RWPE2 (cell line): Measurements from ENCODE around the gene MYBPC3.
"Not testable (repeated sequence)": the region's sequence is repeated elsewhere in the genome, so short reads cannot be mapped to it uniquely, and the experiment has no call there.

ENCODE experiments used
- ATAC-seq: fragments of 200-7000 bp; cut with Tn5 transposase; 3 replicates; pipeline ENCODE4 v1.9.1; 2021; ENCODE audit warnings: low read depth
- DNase-seq: peaks from one replicate; pipeline ENCODE4 v3.0.0-alpha.2; 2020; ENCODE audit warnings: low spot score
- H3K27ac ChIP-seq: fragments of 450-650 bp; 2 replicates; pipeline ENCODE4 v1.5.1; 2017; ENCODE audit warnings: mild to moderate bottlenecking; ENCODE audit not compliant: poor library complexity, severe bottlenecking
- H3K27me3 ChIP-seq: fragments of 250-450 bp; sonication (Bioruptor Pico); 2 replicates; pipeline ENCODE4 v1.5.1; 2021; ENCODE audit warnings: mild to moderate bottlenecking, moderate library complexity; ENCODE audit not compliant: insufficient read depth, poor library complexity, severe bottlenecking
- H3K36me3 ChIP-seq: fragments of 250-450 bp; sonication (Bioruptor Pico); 2 replicates; pipeline ENCODE4 v1.5.1; 2020; ENCODE audit warnings: low read depth, mild to moderate bottlenecking, moderate library complexity
- H3K4me1 ChIP-seq: fragments of 250-450 bp; sonication (Bioruptor Pico); 2 replicates; pipeline ENCODE4 v1.5.1; 2021; ENCODE audit warnings: mild to moderate bottlenecking, moderate library complexity; ENCODE audit not compliant: insufficient read depth, poor library complexity, severe bottlenecking
- H3K4me3 ChIP-seq: fragments of 250-450 bp; sonication (Bioruptor Pico); 2 replicates; pipeline ENCODE4 v1.5.1; 2021; ENCODE audit warnings: mild to moderate bottlenecking, moderate library complexity; ENCODE audit not compliant: severe bottlenecking
- H3K9me3 ChIP-seq: fragments of 250-450 bp; sonication (Bioruptor Pico); 2 replicates; pipeline ENCODE4 v1.5.1; 2021; ENCODE audit warnings: mild to moderate bottlenecking, moderate library complexity; ENCODE audit not compliant: severe bottlenecking
- CTCF ChIP-seq: fragments of 450-650 bp; IDR thresholded peaks from one replicate; pipeline ENCODE4 v1.5.1; 2017; ENCODE audit warnings: mild to moderate bottlenecking, moderate library complexity; ENCODE audit not compliant: poor library complexity, severe bottlenecking

Gene MYBPC3

GRCh38 chr11:47325271-47326041 is 27.0 kb downstream of the MYBPC3 start:
- no peak for ATAC-seq
- TF ChIP-seq CTCF = no peak
- H3K4me1 ChIP-seq = no peaks in the 10 kb centered on the region
- H3K4me3 ChIP-seq = no peak overlapping the region
- no peak for DNase-seq
- no peaks in the 10 kb centered on the region for H3K27me3 ChIP-seq
- no peaks in the 10 kb centered on the region for H3K9me3 ChIP-seq
- no peak overlapping the region for H3K27ac ChIP-seq
- peaks cover 9% of the 10 kb centered on the region for H3K36me3 ChIP-seq

- H3K36me3 ChIP-seq = peaks cover 11% of the 10 kb centered on the region
- ATAC-seq = no peak; the same call in 2 of the 3 replicates
- no peak overlapping the region for H3K27ac ChIP-seq
- DNase-seq = no peak
- TF ChIP-seq CTCF = no peak
- no peaks in the 10 kb centered on the region for H3K9me3 ChIP-seq
- no peaks in the 10 kb centered on the region for H3K27me3 ChIP-seq
- no peaks in the 10 kb centered on the region for H3K4me1 ChIP-seq
- no peak overlapping the region for H3K4me3 ChIP-seq
Measured at GRCh38 chr11:47324520-47324919, 28.0 kb downstream of the MYBPC3 start.

GRCh38 chr11:47318166-47318565 is 34.3 kb downstream of the MYBPC3 start:
- no peak overlapping the region for H3K27ac ChIP-seq
- H3K36me3 ChIP-seq = peaks cover 40% of the 10 kb centered on the region
- no peaks in the 10 kb centered on the region for H3K9me3 ChIP-seq
- H3K27me3 ChIP-seq = no peaks in the 10 kb centered on the region
- DNase-seq (no peak), ATAC-seq (no peak)
- H3K4me3 ChIP-seq = no peak overlapping the region
- TF ChIP-seq CTCF = no peak
- no peaks in the 10 kb centered on the region for H3K4me1 ChIP-seq

GRCh38 chr11:47317064-47317828 is 35.3 kb downstream of the MYBPC3 start:
- ATAC-seq = no peak
- no peak for DNase-seq
- Histone ChIP-seq H3K4me1 (no peaks in the 10 kb centered on the region), H3K4me3 (no peak overlapping the region), H3K36me3 (peaks cover 48% of the 10 kb centered on the region), H3K9me3 (no peaks in the 10 kb centered on the region), H3K27me3 (no peaks in the 10 kb centered on the region), H3K27ac (no peak overlapping the region)
- TF ChIP-seq CTCF = no peak

GRCh38 chr11:47316501-47316900 is 36.0 kb downstream of the MYBPC3 start:
- not testable (repeated sequence) for H3K9me3 ChIP-seq, H3K27me3 ChIP-seq, H3K4me3 ChIP-seq, ATAC-seq, H3K27ac ChIP-seq, DNase-seq, H3K4me1 ChIP-seq
- H3K36me3 ChIP-seq = peaks cover 55% of the 10 kb centered on the region
